BJ (cell line): ENCODE measurements around the gene LRBA. TPM values are rescaled to one million over a fixed set of nuclear protein-coding genes. Genes with fewer than 3 reads are reported as not detected.
"Not testable (repeated sequence)": the region's sequence is repeated elsewhere in the genome, so short reads cannot be mapped to it uniquely, and the experiment has no call there.

Source experiments
- CTCF ChIA-PET: fragments of 350-600 bp; formaldehyde crosslinking; extraction: SDS; loops from one replicate; lab custom pipeline; 2021; ENCODE audit warnings: antibody characterized with exemption, inconsistent platforms; lab: Yijun Ruan, JAX
- POLR2A ChIA-PET: fragments of 300-600 bp; sonication (Branson Sonifier 250); formaldehyde crosslinking; extraction: SDS; loops from one replicate; lab custom pipeline; 2021; ENCODE audit warnings: antibody characterized with exemption; lab: Charles Lee
- DNase-seq: peaks from one replicate; pipeline ENCODE4 v3.0.0-alpha.2; 2011; ENCODE audit warnings: low read depth
- H3K27me3 ChIP-seq: 2 replicates; pipeline ENCODE4 v1.6.0; 2011; ENCODE audit warnings: low read length; ENCODE audit not compliant: control insufficient read depth, insufficient read depth
- H3K36me3 ChIP-seq: 2 replicates; pipeline ENCODE4 v1.5.1; 2011; ENCODE audit warnings: low read length; ENCODE audit not compliant: control insufficient read depth, insufficient read depth
- H3K4me3 ChIP-seq: 2 replicates; pipeline ENCODE4 v1.5.1; 2011; ENCODE audit warnings: low read depth, mild to moderate bottlenecking, control low read depth, low read length
- CTCF ChIP-seq: IDR thresholded peaks from 2 replicates; pipeline ENCODE4 v1.5.1; 2011; ENCODE audit warnings: low read depth, mild to moderate bottlenecking, control low read depth, inconsistent platforms, low read length, moderate library complexity; ENCODE audit not compliant: insufficient read depth
- polyA plus RNA-seq: library from polyadenylated mRNA; depleted of rRNA; stranded (reverse); fragments of >200 nt; gene quantifications from 2 replicates; pipeline ENCODE4 v1.2.3, GENCODE V29; 2011

LRBA gene
- polyA plus RNA-seq, 1 experiment: 8.2 TPM

GRCh38 chr4:150525321-150525868 is 489.7 kb downstream of the LRBA start:
- no peak overlapping the region for H3K4me3 ChIP-seq
- no peak for TF ChIP-seq CTCF
- ChIA-PET POLR2A (no interaction called here), CTCF (no interaction called here)
- no peaks in the 10 kb centered on the region for H3K36me3 ChIP-seq
- H3K27me3 ChIP-seq: no peaks in the 10 kb centered on the region
- no peak for DNase-seq

- Histone ChIP-seq H3K4me3 (no peak overlapping the region), H3K27me3 (no peaks in the 10 kb centered on the region), H3K36me3 (no peaks in the 10 kb centered on the region)
- ChIA-PET POLR2A (no interaction called here), CTCF (no interaction called here)
- no peak for TF ChIP-seq CTCF
- DNase-seq: no peak
These were observed 496.5 kb downstream of the LRBA start for GRCh38 chr4:150518559-150518958.

- H3K27me3 ChIP-seq: no peaks in the 10 kb centered on the region
- H3K36me3 ChIP-seq: no peaks in the 10 kb centered on the region
- DNase-seq: no peak
- CTCF ChIA-PET: no interaction called here
- POLR2A ChIA-PET: no interaction called here
- H3K4me3 ChIP-seq: no peak overlapping the region
- TF ChIP-seq CTCF: no peak
These were observed 499.9 kb downstream of the LRBA start for GRCh38 chr4:150515135-150515534.

GRCh38 chr4:150514709-150515108 is 500.4 kb downstream of the LRBA start:
- no peak overlapping the region for H3K4me3 ChIP-seq
- CTCF ChIA-PET: interaction anchor here (1.2 kb wide), 1 partner anchor 10 kb away, joined by 3 read pairs; no protein-coding TSS in a partner anchor
- H3K27me3 ChIP-seq: no peaks in the 10 kb centered on the region
- no peak for DNase-seq
- H3K36me3 ChIP-seq: no peaks in the 10 kb centered on the region
- no peak for TF ChIP-seq CTCF
- POLR2A ChIA-PET: no interaction called here

GRCh38 chr4:150510176-150510865 is 504.8 kb downstream of the LRBA start:
- no peaks in the 10 kb centered on the region for H3K36me3 ChIP-seq
- DNase-seq: peak; percentile 47
- no peaks in the 10 kb centered on the region for H3K27me3 ChIP-seq
- POLR2A ChIA-PET: interaction anchor here (0.6 kb wide), 1 partner anchor 356 kb away, joined by 9 read pairs; no protein-coding TSS in a partner anchor
- CTCF ChIA-PET: no interaction called here
- TF ChIP-seq CTCF: no peak
- no peak overlapping the region for H3K4me3 ChIP-seq

GRCh38 chr4:150507656-150508055 is 507.4 kb downstream of the LRBA start:
- H3K27me3 ChIP-seq, H3K36me3 ChIP-seq, DNase-seq, H3K4me3 ChIP-seq, POLR2A ChIA-PET, CTCF ChIA-PET: not testable (repeated sequence)
